GM10266 (cell line): ENCODE results near the gene CCDC158.

Source experiments
- DNase-seq: peaks from one replicate; pipeline ENCODE4 v3.0.0; 2012; ENCODE audit errors: extremely low spot score
- TF ChIP-seq, protein P1 (sequence below): IDR thresholded peaks from 2 replicates; pipeline ENCODE4 v1.5.1; 2012; ENCODE audit warnings: mild to moderate bottlenecking, low read depth; ENCODE audit not compliant: control insufficient read depth, insufficient read depth; ENCODE audit errors: missing control alignments

Gene CCDC158

GRCh38 chr4:76406081-76406480, 14.9 kb downstream of the CCDC158 start:
- DNase-seq: no peak
- TF ChIP-seq, protein P1, sequence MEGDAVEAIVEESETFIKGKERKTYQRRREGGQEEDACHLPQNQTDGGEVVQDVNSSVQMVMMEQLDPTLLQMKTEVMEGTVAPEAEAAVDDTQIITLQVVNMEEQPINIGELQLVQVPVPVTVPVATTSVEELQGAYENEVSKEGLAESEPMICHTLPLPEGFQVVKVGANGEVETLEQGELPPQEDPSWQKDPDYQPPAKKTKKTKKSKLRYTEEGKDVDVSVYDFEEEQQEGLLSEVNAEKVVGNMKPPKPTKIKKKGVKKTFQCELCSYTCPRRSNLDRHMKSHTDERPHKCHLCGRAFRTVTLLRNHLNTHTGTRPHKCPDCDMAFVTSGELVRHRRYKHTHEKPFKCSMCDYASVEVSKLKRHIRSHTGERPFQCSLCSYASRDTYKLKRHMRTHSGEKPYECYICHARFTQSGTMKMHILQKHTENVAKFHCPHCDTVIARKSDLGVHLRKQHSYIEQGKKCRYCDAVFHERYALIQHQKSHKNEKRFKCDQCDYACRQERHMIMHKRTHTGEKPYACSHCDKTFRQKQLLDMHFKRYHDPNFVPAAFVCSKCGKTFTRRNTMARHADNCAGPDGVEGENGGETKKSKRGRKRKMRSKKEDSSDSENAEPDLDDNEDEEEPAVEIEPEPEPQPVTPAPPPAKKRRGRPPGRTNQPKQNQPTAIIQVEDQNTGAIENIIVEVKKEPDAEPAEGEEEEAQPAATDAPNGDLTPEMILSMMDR: no peak

DNA sequence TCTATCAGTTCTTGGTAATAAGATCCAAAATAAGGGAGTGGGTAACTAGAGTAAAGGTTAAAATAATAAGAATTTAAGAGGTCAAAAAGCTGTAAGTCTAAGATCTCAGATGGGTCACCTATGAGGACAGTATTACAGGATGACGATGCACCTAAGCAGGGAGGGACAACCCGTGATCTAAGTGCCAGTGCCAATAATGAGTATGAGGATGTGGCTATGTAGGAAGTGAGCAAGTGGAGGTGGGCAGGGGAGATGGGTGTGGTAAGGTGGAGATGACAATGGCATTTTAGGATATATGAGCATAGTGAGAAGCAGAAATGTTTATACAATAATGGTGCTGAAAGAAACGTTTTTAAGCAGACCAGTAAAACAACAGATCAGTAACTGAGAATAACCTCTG, 19.3 kb downstream of the CCDC158 start:
- TF ChIP-seq, protein P1: no peak

GRCh38 chr4:76388160-76388908, 32.6 kb downstream of the CCDC158 start:
- TF ChIP-seq, protein P1: no peak
- DNase-seq: no peak

More for the DNA sequence above, 19.3 kb downstream of the CCDC158 start:
- no peak for DNase-seq

DNA sequence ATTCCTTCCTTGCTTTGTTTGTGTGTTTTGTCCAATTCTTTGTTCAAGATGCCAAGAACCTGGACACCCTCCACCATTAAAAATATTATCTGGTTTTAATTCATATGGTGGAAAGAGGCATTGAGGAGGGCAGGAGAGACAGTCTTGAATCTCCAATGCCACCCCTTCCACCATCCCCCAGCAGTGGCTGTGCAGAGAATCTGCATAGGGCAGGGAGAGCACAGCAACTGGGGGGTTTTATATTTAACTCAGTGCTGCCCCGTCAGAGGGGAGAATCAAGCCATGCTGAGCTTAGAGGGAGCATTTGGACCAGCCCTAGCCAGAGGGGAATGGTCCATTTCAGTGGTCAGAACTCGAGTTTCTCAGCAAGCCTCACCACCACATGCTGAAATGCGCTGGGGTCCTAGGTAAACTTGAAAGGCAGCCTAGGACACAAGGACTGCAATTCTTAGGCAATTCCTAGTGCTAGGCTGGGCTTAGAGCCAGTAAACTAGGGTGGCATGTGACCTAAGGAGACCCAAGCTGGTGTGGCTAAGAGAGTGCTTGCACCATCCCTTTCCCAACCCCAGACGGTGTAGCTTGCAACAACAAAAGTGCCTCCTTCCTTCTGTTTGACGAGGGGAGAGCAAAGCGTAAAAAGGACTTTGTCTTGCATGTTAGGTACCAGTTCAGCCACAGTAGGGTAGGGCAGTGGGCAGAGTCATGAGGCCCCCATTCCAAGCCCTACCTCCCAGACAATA, 34.2 kb downstream of the CCDC158 start:
- DNase-seq: no peak
- TF ChIP-seq, protein P1: no peak

- TF ChIP-seq, protein P1: no peak
These were observed 35.0 kb downstream of the CCDC158 start for GRCh38 chr4:76385974-76386373.

DNA sequence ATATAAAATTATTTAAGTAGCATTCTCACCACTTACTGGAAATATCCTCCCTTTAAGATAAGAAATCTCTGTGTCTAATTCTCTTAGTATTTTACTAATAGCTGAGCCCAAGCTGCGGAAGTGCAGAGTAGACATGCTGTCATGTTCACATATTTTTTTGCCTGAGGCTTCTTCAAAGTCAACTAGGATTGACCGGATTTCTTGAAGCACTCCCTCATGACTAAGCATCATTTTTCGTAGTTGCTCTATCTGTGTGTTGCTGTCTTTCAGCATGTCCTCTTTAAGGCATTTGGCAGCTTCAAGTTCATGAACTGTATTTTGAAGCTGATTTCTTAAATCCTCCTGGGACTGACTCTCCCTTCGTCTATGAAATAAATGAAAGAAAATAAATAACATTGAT, 36.9 kb downstream of the CCDC158 start:
- no peak for DNase-seq
- TF ChIP-seq, protein P1: no peak

More at GRCh38 chr4:76385974-76386373, 35.0 kb downstream of the CCDC158 start:
- DNase-seq: no peak

DNA sequence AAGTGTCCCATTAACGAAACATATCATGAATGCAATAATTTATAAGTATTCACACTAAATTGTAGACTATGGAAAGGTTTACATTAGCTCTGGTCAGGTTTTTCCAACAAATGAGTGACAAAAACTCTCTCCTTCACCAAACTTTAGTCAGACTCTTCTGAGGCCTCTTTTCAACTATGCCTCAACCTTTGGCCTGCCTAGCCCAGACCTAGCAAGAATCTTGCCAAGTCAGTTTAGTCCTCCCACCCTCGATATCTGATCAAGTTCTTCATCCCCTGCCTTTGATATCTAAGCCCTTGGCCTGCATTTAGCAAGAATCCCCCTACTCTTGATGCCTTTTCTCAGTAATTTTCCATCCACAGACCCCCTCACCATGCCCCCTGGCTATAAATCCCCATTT, 37.9 kb downstream of the CCDC158 start:
- DNase-seq: no peak
- TF ChIP-seq, protein P1: no peak
